Mucosa of stomach (tissue), 1 donor: ENCODE results near the gene METTL27.
"Not testable (repeated sequence)": the region's sequence is repeated elsewhere in the genome, so short reads cannot be mapped to it uniquely, and the experiment has no call there.

Experiments used
- H3K27me3 ChIP-seq: one replicate; pipeline ENCODE4 v1.7.0; 2013; ENCODE audit warnings: mild to moderate bottlenecking, low read length; ENCODE audit not compliant: control insufficient read depth, insufficient read depth
- H3K36me3 ChIP-seq: one replicate; pipeline ENCODE4 v1.7.0; 2013; ENCODE audit warnings: low read length; ENCODE audit not compliant: control insufficient read depth, insufficient read depth
- H3K4me1 ChIP-seq: one replicate; pipeline ENCODE4 v1.7.0; 2013; ENCODE audit warnings: mild to moderate bottlenecking, low read length; ENCODE audit not compliant: control insufficient read depth, insufficient read depth
- H3K4me3 ChIP-seq: one replicate; pipeline ENCODE4 v1.7.0; 2013; ENCODE audit warnings: low read length
- H3K9ac ChIP-seq: one replicate; pipeline ENCODE4 v1.7.0; 2013; ENCODE audit warnings: mild to moderate bottlenecking, low read length, moderate library complexity
- H3K9me3 ChIP-seq: one replicate; pipeline ENCODE4 v1.7.0; 2013; ENCODE audit warnings: mild to moderate bottlenecking, low read length, moderate library complexity; ENCODE audit not compliant: control insufficient read depth
- donor health status: Pancreatic carcinoma.

The METTL27 gene

GRCh38 chr7:73844131-73844547 lies 1.8 kb upstream of the METTL27 start:
- no peaks in the 10 kb centered on the region for H3K9me3 ChIP-seq

GRCh38 chr7:73841689-73842066 lies 638 bp downstream of the METTL27 start:
- H3K27me3 ChIP-seq: peaks cover 11% of the 10 kb centered on the region
- H3K9me3 ChIP-seq: no peaks in the 10 kb centered on the region
- peak overlapping the region; percentile 66 for H3K9ac ChIP-seq
- peaks cover 8% of the 10 kb centered on the region for H3K4me1 ChIP-seq
- H3K36me3 ChIP-seq: no peaks in the 10 kb centered on the region
- peak overlapping the region; percentile 57 for H3K4me3 ChIP-seq

More at GRCh38 chr7:73844131-73844547, 1.8 kb upstream of the METTL27 start:
- Histone ChIP-seq H3K4me1 (peaks cover 8% of the 10 kb centered on the region), H3K9ac (no peak overlapping the region), H3K36me3 (no peaks in the 10 kb centered on the region), H3K4me3 (no peak overlapping the region), H3K27me3 (peaks cover 11% of the 10 kb centered on the region)

- H3K27me3 ChIP-seq: peaks cover 11% of the 10 kb centered on the region
- no peak overlapping the region for H3K4me3 ChIP-seq
- no peak overlapping the region for H3K9ac ChIP-seq
- H3K4me1 ChIP-seq: peaks cover 8% of the 10 kb centered on the region
- no peaks in the 10 kb centered on the region for H3K36me3 ChIP-seq
- H3K9me3 ChIP-seq: no peaks in the 10 kb centered on the region
Observed at GRCh38 chr7:73840715-73841379, 1.5 kb downstream of the METTL27 start.

GRCh38 chr7:73839743-73840714 lies 2.3 kb downstream of the METTL27 start:
- no peaks in the 10 kb centered on the region for H3K36me3 ChIP-seq
- no peaks in the 10 kb centered on the region for H3K9me3 ChIP-seq
- H3K9ac ChIP-seq: no peak overlapping the region
- no peak overlapping the region for H3K4me3 ChIP-seq
- H3K4me1 ChIP-seq: peaks cover 8% of the 10 kb centered on the region
- H3K27me3 ChIP-seq: peaks cover 11% of the 10 kb centered on the region

- no peaks in the 10 kb centered on the region for H3K9me3 ChIP-seq
- peaks cover 11% of the 10 kb centered on the region for H3K27me3 ChIP-seq
- H3K9ac ChIP-seq: no peak overlapping the region
- H3K36me3 ChIP-seq: no peaks in the 10 kb centered on the region
- H3K4me3 ChIP-seq: no peak overlapping the region
- peaks cover 8% of the 10 kb centered on the region for H3K4me1 ChIP-seq
Observed at GRCh38 chr7:73839290-73839689, 3.0 kb downstream of the METTL27 start.

- H3K4me3 ChIP-seq: no peak overlapping the region
- peaks cover 8% of the 10 kb centered on the region for H3K4me1 ChIP-seq
- H3K27me3 ChIP-seq: peaks cover 6% of the 10 kb centered on the region
- no peaks in the 10 kb centered on the region for H3K36me3 ChIP-seq
- no peaks in the 10 kb centered on the region for H3K9me3 ChIP-seq
- H3K9ac ChIP-seq: no peak overlapping the region
Observed at GRCh38 chr7:73838642-73839041, 3.7 kb downstream of the METTL27 start.

- not testable (repeated sequence) for H3K9me3 ChIP-seq, H3K4me3 ChIP-seq, H3K36me3 ChIP-seq, H3K9ac ChIP-seq
- Histone ChIP-seq H3K27me3 (peaks cover 11% of the 10 kb centered on the region), H3K4me1 (peaks cover 20% of the 10 kb centered on the region)
Observed at GRCh38 chr7:73837167-73837566, 5.1 kb downstream of the METTL27 start.

- Histone ChIP-seq H3K36me3 (no peaks in the 10 kb centered on the region), H3K9ac (no peak overlapping the region), H3K9me3 (no peaks in the 10 kb centered on the region), H3K4me3 (no peak overlapping the region), H3K27me3 (peaks cover 32% of the 10 kb centered on the region), H3K4me1 (peaks cover 30% of the 10 kb centered on the region)
Observed at GRCh38 chr7:73834626-73835191, 7.6 kb downstream of the METTL27 start.

GRCh38 chr7:73833251-73833919 lies 8.9 kb downstream of the METTL27 start:
- Histone ChIP-seq H3K4me3 (no peak overlapping the region), H3K36me3 (no peaks in the 10 kb centered on the region)

GRCh38 chr7:73832806-73833205 lies 9.5 kb downstream of the METTL27 start:
- Histone ChIP-seq H3K9me3 (no peaks in the 10 kb centered on the region), H3K9ac (peak overlapping the region; percentile 39), H3K4me1 (peaks cover 48% of the 10 kb centered on the region), H3K36me3 (no peaks in the 10 kb centered on the region), H3K4me3 (no peak overlapping the region), H3K27me3 (peaks cover 28% of the 10 kb centered on the region)

More at GRCh38 chr7:73833251-73833919, 8.9 kb downstream of the METTL27 start:
- peaks cover 44% of the 10 kb centered on the region for H3K4me1 ChIP-seq
- peak overlapping the region; percentile 39 for H3K9ac ChIP-seq
- no peaks in the 10 kb centered on the region for H3K9me3 ChIP-seq
- peaks cover 28% of the 10 kb centered on the region for H3K27me3 ChIP-seq

GRCh38 chr7:73831834-73832651 lies 10.3 kb downstream of the METTL27 start:
- peaks cover 28% of the 10 kb centered on the region for H3K27me3 ChIP-seq
- H3K4me3 ChIP-seq: peak overlapping the region; percentile 45
- peak overlapping the region; percentile 73 for H3K9ac ChIP-seq
- no peaks in the 10 kb centered on the region for H3K9me3 ChIP-seq
- no peaks in the 10 kb centered on the region for H3K36me3 ChIP-seq
- peaks cover 55% of the 10 kb centered on the region for H3K4me1 ChIP-seq
